ENCODE results near the gene TRAF2.
A peak's percentile ranks its signal among the peaks of the same experiment; 100 is the strongest.
"Not testable (repeated sequence)": the region's sequence is repeated elsewhere in the genome, so short reads cannot be mapped to it uniquely, and the experiment has no call there.

Gene TRAF2

DNA sequence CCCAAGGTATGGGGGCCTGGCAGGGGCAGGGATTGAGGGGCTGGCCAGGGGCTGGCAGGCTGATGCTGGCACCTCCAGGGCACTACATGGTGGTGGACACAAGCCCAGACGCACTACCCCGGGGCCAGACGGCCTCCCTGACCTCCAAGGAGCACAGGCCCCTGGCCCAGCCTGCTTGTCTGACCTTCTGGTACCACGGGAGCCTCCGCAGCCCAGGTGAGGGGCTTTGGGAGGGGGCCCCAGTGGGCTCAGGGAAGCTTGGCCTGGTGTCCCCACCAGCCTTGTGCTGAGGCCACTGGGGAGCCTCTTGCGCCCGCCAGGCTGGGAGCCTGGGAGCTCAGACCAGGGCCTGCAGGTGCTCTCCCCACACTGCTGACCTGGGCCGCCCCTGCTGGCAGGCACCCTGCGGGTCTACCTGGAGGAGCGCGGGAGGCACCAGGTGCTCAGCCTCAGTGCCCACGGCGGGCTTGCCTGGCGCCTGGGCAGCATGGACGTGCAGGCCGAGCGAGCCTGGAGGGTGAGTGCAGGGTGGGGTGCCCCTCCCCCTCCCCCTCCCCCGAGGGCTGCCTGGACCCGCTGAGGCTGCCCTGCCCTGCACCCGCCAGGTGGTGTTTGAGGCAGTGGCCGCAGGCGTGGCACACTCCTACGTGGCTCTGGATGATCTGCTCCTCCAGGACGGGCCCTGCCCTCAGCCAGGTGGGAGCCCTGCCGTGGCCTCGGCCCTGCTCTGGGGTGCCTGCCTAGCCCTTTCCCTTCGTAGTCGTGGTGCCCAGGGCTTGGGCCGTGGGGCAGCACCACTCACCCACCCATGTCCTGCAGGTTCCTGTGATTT is 28.5 kb upstream of the TRAF2 start:
- DNase-seq (no peak), ATAC-seq (no peak)

DNA sequence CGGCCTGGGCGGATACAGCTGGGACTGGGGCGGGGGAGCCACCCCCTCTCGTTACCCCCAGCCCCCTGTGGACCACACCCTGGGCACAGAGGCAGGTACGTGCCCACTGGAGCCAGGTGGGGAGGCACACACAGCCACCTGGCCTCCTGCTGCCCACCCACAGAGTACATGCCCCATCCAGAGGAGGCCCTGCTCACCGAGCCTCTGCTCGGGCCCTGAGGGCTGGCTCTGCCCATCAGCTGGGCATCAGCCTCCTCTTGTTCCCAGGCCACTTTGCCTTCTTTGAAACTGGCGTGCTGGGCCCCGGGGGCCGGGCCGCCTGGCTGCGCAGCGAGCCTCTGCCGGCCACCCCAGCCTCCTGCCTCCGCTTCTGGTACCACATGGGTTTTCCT is 27.9 kb upstream of the TRAF2 start:
- DNase-seq = no peak
- no peak for ATAC-seq

DNA sequence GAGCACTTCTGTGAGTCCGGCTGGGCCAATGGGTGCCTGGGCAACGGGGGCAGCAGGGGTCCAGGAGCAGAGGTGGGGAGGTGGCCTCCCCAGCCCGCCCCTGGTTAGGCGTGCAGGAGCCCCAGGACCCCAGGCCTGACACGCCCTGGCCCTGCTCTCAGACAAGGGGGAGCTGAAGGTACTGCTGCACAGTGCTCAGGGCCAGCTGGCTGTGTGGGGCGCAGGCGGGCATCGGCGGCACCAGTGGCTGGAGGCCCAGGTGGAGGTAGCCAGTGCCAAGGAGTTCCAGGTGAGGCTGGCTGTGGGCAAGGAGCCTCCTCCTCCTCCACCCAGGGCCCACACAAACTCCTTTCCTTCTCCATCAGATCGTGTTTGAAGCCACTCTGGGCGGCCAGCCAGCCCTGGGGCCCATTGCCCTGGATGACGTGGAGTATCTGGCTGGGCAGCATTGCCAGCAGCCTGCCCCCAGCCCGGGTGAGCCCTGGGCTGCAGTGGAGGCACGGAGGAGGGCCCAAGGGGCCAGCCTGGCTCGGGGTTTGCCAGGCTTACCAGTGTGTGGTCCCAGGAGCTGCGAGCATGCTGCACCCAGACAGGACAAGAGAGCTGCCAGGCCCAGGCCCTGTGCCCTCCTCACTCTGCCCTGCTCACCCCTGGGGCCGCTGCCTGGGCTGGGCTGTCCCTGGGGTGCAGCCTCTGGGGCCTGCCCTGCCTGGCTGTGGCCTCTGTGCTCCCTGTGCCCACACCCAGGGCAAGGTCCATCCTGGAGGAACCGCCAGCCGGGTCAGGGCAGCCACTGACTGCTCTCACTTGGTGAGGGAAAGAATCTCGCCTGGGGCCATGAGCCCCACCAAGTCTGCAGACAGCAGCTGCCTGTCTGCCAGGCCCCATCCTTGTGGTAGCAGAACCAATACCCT is 27.2 kb upstream of the TRAF2 start:
- ATAC-seq (no peak), DNase-seq (no peak)

DNA sequence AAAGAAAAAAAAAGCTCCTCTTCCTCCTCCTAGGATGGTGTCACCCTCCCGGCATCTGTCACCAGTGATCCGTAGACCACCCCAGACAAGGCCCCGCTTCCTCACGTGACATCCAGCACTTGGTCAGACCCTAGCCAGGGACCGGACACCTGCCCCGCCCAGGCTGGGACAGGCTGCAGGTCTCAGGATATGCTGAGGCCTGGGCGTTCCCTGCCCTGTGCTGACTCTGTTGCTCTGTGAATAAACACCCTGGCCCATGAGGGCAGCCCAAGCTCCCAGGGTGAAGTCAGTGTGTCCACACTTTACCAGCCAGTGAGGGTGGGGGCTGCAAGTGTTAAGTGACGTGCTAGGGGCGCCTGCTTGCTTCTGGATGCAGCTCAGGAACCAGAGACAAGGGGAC is 25.8 kb upstream of the TRAF2 start:
- ATAC-seq (no peak), DNase-seq (no peak)

DNA sequence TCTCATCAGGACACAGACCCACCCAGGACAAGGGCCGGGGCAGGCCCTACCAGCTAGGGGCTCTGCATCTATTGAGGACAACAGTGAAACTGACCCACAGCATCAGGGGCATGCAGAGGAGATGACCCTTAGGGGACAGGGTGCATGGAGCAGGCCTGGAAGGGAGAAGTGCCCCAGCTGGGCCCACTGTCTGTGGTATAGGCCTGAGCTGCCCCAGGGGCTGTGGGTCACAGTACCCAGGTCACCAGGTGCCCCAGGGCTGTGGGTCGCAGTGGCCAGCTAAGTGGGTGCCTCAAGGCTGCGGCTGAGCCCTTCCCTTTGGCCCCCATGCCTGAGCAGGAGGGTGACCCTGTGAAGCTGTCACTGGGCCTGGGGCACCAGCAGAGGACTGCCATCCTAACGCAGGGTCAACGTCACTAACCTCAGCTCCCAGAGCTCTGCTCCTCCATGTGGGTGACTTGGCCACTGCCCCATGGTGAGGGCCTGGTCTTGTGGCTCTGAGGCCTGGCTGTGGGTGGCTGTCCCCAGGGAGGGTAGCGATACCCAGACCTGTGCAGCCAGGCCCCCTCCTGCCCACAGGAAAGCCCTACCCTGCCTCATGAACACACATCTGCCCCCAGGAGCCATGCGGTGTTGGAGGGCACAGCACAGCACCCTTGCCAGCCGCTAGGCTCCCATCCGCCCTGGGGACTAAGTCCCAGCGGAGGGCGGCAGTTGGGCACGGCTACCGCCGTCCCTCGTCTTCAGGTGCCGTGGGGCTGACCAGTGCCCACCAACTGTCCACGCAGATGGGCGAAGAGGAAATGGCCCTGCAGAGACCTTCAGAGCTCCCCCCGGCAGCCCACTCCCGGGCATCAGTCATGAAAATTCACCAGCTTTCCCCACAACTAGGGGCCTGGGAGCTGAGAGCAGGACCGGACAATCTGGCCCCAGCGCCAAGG is 25.1 kb upstream of the TRAF2 start:
- ATAC-seq = no peak
- DNase-seq = no peak

DNA sequence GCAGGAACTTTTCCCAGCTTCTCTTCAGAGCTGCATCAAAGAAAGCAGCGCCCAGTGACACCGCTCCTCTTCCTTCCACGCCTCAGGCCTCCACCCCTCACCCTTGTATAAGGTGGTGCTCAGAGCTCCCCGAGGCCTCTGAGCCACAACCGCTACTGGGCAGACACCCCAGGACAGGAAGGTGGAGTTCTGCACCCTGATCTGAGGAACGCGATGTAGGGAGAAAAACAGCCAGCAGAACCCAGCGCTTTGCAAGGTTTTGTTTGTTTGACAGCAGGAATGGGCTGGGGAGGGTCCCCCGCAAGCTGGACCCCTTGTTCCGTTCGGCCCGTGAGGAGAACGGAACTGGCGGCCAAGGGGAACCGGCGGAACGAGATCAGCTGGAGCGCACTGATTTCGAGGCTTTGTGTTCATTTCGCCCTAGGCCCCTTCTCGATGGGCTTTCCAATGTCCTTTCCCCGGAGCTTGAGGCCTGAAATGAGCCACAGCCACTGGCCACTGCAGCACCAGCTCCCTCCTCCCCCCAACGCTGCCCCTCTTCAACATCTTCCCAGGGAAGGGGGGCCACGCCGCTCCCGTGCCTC is 24.4 kb upstream of the TRAF2 start:
- DNase-seq = no peak
- no peak for ATAC-seq

DNA sequence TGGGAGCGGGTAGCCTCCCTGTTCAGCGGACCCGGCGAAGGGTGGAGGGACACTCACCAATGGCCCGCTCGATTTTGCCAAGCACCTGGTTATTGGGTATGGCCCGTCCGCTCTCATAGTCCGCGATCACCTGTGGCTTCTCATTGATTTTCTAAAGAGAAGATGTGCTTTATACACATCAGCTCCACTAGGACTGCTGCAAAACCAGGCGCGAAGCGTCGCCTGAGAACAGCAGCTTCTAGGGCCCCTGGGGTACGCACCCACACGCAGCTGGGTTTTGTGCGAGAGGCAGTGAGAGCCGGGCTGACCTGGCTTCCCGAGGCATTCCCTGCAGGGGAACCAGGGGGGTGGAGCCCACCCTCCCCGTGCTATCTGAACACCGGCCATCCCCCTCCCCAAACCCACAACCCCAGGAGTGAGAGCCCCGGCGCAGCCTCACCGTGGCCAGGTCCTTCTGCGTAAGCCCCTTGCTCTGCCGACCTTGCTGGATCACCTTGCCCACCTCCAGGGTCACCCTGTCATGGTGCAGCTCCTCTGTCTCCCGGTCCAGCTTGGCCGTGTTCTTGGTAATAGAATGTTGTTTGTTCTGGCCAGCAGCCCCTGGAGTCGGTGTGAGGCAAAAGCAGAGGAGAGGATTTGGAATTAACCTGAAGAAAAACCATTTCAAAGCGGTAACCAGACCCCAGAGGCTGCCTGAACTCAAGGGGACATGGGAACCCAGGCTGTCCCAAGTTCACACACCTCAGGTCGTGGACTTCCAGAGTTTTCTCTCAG is 23.3 kb upstream of the TRAF2 start:
- no peak for DNase-seq
- ATAC-seq = no peak

DNA sequence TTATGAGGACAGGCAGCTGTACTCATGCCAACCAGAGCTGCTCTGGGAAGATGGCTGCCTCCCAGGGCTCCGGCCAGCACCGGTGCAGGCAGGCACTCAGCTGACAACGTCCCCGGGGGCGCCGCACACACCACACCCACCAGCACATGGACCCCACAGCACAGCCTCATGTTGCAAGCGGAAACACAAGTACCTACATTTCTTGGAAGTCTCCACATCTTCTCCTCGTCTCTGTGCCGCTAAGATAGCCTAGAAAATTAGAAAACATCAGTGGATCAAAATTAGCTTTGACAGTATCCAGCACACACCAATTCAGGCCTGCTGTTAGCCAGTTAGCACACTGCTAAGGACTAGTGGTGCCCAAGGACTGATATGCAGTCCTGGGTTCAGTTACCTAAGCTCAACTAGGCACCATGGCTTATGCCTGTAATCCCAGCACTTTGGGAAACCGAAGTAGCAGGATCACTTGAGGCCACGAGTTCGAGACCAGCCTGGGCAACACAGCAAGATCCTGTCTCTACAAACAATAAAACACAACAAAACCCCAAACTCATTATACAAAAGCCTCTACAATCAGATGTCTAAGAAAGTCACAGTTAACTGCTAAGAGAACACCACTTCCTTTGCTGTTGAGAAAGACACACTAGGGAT is 22.6 kb upstream of the TRAF2 start:
- no peak for DNase-seq
- no peak for ATAC-seq

DNA sequence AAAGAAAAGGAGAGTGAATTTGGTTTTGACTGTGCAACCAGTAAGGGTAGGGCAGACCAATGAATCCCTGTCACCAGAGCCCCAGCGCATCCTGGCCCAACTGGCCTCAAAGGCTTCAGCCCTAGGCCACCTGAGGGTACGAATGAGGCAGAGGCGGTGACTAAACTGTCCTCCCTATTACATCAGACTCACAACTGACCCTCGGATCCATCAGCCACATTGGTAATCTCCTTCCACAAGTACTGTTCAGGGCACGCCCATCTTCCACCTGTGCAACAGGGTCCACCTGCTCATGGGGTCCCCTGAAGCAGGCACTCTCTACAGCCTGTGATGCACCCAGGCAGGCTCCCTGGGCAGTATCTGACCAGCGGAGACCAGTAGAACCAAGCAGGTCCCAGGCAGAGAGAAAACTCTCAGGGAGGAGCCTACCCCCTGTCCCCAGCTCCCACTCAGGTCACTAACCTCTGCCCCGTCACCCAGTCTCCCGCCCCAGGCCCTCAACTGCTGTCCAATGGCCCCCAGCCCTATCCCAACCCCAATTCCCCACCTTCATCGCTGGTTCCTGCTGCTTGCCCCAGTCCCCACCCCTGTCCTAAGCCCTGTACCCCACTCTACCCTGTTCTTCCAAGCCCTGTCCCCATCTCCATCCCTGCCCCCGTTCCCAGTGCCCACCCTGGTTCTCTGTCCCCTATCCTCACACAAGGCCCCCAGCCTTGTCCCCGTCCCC is 21.1 kb upstream of the TRAF2 start:
- ATAC-seq (no peak), DNase-seq (no peak)

DNA sequence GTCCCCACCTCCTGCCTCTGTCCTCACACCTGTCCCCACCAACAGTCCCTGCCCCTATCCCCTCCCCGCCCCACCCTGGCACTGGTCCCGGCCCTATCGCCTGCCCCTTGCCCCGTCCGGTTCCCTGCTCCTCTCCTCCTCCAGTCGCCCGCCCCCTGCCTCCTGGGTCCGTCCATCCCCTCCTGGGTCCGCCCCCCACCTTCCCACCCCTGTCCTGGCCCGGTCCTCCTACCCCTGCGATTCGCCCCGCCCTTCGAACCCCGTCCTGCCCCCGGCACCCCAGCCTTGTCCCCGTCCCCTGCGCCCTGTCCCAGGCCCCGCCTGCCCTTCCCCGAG is 20.6 kb upstream of the TRAF2 start:
- peak; percentile 14 for ATAC-seq
- DNase-seq = peak; percentile 37

DNA sequence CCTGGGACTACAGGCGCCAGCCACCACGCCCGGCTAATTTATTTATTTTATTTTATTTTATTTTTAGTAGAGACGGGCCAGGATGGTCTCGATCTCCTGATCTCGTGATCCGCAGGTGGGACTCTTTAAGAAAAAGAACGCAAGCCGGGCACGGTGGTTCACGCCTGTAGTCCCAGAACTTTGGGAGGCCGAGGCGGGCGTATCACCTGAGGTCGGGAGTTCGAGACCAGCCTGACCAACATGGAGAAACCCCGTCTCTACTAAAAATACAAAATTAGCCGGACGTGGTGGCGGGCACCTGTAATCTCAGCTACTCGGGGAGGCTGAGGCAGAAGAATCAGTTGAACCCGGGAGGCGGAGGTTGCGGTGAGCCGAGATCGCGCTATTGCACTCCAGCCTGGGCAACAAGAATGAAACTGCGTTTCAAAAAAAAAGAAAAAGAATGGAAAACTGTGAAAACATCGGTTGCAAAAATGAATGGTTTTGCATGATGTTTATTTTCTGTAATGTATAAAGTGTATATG is 19.4 kb upstream of the TRAF2 start:
- not testable (repeated sequence) for DNase-seq, ATAC-seq

DNA sequence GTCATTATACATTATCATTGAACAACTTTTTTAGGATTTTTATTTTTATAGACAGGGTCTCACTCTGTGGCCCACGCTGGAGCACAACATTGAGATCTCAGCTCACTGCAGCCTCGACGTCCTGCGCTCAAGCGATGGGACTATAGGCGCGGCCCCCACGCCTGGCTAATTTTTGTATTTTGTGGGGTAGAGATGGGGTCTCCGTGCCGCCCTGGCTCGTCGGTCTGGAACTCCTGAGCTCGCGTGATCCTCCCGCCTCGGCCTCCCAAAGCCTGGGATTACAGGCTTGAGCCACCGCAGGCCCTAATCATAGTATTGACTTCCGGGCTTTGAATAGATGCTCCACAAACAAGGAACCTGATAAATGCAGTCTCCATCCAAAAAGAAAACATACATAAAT is 18.8 kb upstream of the TRAF2 start:
- DNase-seq (no peak), ATAC-seq (no peak)

DNA sequence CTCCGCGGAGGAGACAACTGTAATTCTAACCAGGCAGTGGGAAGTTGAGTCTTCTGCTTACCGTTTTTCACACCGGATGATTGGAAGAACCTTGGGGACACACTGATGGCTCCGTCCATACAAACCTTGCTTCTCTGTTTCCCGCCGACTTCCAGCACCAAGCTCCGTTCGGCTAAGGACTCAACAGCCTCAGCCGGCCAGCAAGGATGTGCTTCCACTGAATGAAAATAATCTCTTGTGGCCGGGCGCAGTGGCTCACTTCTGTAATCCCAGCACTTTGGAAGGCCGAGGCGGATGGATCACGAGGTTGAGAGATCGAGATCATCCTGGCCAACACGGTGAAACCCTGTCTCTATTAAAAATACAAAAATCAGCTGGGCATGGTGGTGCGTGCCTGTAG is 18.4 kb upstream of the TRAF2 start:
- no peak for ATAC-seq
- no peak for DNase-seq

DNA sequence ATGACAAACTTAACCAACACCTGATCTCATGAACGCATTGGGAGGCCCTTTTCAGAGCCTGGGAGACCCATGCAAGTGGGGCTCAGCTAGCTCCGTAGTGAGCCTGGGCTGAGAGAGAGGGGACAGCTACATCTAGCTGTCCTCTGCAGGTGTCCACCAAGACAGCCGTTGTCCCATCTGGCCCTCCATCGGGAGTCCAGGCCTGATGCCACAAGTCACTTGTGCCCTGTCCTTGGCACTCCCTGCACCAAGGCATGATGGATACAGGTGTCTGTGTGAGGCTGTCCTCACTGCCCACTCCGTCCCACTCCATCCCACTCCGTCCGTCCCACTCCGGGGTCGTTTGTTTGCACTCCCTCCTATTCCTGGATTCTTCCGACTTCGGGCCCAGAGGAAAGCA is 17.7 kb upstream of the TRAF2 start:
- ATAC-seq = no peak
- DNase-seq = no peak

DNA sequence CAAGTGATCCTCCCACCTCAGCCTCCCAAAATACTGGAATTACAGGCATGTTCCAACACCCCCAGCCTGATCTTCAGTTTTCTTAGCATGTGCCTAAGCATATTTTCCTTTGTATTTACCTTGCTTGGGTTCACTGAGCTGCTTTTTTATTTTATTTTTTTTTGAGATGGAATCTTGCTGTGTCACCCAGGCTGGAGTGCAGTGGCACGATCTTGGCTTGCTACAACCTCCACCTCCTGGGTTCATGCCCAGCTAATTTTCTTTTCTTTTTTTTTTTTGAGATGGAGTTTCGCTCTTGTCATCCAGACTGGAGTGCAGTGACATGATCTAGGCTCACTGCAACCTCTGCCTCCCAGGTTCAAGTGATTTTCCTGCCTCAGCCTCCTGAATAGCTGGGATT is 16.7 kb upstream of the TRAF2 start:
- not testable (repeated sequence) for ATAC-seq, DNase-seq

DNA sequence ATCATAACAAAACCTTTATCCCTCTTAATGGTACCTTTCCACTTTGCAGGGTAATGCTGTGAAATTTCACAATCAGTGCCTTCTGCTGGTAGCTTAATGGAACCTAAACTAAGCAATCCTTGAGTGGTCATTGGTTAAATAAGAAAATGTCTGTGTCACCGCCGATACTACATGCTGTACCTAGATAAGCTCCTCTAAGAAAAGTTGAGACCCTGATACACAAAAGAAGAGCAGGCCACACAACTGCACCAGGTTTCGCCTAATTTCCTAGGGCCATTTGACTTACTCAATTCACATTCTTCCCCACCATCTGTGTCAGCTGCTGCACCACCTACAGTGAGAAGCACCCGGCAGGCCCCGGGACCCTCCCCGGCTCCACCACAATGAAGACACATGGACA is 11.2 kb upstream of the TRAF2 start:
- ATAC-seq = no peak
- DNase-seq = no peak

DNA sequence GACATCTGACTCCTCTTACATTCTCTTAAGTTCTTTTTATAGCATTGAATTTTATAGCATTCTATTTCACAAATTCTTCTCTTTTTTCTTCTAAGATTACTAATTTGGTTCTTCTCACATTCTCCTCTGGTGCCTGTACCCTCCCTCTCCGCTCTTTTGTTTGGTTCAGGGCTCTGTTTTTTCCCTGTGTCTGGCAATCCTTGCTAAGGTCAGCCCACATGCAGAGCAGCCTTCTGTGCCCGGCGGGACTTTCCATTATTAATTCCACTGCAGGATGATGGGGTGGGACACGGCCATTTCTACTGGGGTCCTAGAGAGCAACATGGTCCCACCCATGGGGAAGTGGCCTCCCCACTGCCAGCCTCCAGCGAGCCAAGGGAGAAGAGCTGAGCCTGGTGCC is 9.8 kb upstream of the TRAF2 start:
- ATAC-seq = no peak
- DNase-seq = no peak

DNA sequence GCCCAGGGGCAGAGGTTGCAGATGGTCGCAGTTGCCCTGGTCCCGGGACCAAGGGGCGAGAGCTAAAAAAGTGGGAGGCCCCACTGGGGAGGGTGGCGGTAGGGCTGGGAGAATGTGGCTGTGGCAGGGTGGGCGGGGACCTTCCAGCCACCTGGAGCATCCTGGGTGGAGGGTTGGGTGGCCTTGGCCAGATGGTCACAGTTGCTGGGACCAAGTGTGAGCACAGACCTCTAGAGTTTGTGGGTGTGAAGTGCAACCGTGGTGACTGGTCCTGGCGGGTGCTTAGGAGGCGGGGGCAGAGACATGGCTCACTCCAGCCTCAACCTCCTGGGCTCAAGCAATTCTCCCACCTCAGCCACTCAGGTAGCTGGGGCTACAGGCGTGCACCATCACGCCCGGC is 5.7 kb upstream of the TRAF2 start:
- DNase-seq (no peak), ATAC-seq (no peak)

DNA sequence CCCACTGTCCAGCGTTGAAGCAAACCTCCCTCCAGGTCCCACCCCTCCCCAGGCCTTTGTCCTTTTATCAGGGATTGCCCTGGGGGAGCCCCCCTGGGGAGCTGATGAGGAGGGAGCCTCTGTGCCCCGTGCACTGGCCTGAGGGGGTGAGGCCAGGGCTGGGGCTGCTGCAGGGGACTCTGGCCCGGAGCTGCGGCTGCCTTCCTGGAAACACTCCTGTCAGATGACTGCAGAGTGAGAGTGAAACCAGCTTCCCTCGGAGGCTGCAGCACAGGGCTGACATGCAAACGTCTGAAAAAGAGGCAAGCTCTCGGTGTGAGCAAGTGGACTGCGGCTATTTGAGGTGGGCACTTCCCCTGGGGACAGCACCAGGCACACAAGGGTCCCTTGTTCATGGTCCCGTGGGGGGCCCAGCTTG is 4.6 kb upstream of the TRAF2 start:
- ATAC-seq (peak; percentile 29), DNase-seq (peak; percentile 72)

All from stimulated activated naive CD8-positive, alpha-beta T cell treated with anti-CD3 and anti-CD28 coated beads, Interleukin-15, Interleukin-2, amounts not matched to agents 100 U/mL and 50 U/mL, for 24 hours (primary cell).